Amniotic stem cell (primary cell): ENCODE data around the gene PRTG.
"Not testable (repeated sequence)": the region's sequence is repeated elsewhere in the genome, so short reads cannot be mapped to it uniquely, and the experiment has no call there.

Experiments used
- DNase-seq: peaks from one replicate; lab custom pipeline; 2025; lab: John Stamatoyannopoulos, UW

PRTG gene

DNA sequence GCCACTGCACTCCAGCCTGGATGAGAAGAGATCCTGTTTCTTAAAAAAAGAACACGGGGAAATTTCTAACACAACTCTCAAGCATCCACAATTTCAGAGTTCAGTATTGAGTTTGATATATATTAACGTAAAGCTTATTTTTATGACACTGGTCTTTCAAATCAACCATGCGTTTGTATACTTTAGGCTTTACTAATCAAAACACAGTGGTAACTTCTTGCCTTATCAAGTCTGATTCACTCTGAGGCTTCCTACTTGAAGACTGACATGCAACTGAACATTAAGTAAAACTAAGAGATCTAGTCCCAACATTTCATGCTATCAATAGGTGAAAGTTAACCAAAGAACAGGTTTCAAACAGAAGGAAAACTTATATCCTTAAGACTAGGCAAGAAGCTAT is 46.7 kb downstream of the PRTG start:
- no peak for DNase-seq

DNA sequence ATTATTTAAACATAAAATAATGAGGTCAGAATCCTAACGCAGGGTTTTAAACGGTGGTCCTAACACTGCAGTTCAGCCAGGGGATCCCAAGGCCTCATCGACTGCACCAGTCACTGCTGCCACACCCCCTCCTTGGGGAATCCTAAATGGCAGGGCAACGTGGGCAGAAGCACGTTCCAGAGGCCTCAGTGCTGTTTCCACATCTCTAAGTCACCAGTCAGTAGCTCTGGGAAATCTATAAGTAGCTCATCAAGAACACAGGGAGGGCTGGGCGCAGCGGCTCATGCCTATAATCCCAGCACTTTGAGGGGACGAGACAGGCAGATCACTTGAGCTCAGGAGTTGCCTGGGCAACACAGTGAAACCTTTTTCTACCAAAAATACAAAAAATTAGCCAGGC is 47.5 kb downstream of the PRTG start:
- DNase-seq: no peak

DNA sequence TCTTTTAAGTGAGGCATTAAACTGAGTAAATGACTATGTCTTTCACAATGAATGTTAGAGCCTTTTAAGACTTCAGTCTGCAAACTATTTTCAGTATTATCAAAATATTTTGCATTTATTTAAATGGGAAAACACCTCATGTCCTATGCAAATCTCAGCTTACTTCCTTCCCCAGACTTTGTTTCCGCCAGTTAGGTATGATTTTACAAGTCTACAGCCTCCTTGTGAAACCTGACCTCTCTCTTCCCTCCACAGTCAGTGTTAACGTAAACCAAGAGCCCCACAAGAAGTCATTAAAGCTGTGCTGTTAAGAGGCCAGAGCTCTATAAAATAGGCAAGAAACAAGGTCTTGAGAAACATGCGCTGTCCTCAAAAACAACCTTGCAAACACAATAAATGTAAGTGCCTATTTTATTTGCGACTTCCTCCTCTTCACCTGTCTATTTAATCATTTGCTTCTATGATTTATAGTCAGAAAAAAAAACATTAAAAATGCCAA is 48.3 kb downstream of the PRTG start:
- no peak for DNase-seq

DNA sequence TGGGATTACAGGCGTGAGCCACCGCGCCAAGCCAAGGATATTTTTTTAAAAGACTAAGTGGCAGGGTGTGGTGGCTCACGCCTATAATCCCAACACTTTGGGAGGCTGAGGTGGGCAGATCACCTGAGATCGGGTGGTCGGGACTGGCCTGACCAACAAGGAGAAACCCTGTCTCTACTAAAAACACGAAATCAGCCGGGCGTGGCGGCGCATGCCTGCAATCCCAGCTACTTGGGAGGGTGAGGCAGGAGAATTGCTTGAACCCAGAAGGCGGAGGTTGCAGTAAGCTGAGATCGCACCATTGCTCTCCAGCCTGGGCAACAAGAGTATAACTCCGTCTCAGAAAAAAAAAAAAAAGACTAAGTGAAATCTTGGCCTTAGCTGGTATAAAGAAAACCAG is 49.8 kb downstream of the PRTG start:
- DNase-seq: not testable (repeated sequence)

DNA sequence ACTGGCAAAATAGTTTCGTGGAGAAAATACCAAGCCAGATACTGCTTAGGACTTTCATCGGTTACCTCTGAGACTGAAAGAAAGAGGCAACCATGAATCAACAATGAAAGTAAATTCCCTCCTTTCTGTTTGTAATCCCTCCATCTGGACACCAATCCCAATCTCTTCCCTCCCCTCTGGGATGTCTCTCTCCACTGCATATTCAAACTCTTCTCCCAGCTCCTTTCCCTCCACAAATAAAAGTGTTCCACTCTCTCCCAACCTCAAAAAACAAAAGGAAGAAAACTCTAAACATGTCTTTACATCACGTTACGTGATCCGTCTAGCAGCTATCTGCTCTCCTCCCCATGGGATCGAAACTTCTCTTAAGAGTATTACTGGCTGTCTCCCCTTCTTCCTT is 55.2 kb downstream of the PRTG start:
- DNase-seq: no peak

DNA sequence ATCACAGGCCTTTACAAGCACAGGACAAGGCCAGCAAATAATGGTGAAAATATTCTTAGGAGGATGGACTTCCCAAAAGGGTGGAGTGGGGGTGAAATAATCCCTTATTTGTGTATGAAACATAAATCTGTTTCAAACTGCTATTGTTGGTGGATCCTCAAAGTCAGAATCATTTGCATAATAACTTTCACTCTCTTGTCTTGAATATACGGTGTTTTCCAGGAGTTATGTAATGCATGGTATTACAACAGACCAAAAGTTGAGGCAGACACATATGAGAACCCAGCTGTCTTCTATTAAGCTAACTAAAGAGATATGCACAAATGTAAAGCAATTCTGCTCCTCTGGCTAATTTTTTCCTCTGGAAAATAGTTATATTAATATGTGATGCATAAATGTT is 57.7 kb downstream of the PRTG start:
- DNase-seq: no peak

DNA sequence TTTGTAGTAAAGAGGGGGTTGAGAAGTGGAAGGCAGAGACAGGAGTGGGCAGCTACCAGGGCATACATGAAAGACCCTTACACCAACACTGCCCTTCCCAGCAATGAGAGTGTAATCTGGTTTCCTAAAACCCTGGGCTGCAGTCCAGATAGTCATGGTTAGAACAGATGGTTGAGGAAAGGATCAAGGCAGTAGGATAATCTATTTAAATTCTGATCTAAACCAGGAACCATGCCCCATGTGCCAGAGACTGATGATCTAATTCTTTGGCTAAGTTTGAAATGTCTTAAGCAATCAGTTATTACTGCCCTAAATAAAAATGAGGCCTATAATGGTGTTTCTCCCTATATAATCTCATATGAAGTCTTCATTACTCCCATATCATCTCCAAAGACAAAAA is 59.6 kb downstream of the PRTG start:
- no peak for DNase-seq

DNA sequence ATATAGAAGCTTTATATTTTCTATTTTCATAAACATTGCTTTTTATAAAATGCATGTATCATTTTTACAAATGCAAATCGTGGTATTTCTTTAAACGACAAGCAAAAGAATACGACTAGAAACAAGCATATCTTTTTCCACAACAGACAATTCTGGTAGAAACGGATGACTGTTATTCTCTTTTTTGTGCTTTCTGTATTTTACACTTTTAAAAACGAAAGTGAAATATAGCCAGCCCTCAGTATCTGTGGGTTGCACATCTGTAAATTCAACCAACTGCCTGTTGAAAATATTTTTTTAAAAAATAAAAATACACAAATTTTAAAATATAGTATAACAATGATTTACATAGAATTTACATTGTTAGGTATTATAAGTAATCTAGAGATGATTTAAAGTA is 61.3 kb downstream of the PRTG start:
- DNase-seq: no peak

DNA sequence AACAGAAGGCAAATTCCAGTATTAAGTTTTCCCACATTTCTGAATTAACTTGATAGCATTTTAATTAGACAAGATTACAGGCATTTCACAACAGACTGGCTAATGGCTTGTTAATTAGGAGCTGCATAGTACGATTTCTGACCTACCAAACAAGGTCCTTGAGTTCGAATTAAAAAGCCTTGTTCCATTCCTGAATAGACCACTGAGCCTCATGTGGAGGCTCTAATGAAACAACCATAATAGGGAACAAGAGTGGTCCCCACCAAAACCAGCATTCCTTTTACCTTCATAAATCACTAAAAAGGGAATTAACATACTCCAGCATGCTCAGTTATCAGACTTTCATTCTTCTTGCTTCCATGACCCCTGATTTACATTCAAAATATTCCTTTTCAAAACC is 66.4 kb downstream of the PRTG start:
- no peak for DNase-seq

DNA sequence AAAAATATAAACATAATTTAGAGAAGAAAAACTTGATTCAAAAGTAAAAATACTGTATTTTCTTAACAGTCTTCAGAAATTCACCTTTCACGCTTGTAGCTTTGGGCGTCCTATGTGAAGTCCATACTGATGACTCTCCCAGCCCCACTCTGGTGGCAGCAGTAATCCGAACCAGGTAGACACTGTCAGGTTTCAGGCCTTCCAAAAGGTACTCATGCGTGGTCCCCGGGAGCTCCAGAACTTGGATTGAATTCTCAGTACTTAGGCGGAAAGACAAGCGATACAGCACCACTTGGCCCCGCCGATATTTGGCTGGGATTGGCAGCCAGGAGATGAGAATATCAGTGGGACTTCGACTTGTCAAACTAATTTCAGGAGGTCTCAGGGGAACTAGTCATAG is 69.7 kb downstream of the PRTG start:
- no peak for DNase-seq

DNA sequence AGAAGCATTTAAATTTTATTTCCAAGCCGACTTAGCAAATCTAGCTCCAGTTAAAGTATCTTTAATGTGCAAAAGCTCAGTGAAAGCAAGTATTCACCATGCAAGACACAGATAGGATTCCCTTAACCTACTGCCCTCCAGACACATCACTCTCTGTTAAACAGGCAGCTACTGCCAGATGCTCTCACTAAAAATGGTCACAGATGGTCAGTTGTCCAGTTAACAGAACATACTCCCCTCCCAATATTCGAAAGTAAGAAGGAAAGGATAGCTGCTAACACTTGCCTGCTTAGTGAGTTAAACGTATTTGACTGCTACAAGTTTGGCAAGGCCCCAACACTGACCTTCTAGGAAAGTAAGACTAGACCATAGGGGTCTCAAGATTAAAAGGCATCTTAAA is 73.7 kb downstream of the PRTG start:
- no peak for DNase-seq

DNA sequence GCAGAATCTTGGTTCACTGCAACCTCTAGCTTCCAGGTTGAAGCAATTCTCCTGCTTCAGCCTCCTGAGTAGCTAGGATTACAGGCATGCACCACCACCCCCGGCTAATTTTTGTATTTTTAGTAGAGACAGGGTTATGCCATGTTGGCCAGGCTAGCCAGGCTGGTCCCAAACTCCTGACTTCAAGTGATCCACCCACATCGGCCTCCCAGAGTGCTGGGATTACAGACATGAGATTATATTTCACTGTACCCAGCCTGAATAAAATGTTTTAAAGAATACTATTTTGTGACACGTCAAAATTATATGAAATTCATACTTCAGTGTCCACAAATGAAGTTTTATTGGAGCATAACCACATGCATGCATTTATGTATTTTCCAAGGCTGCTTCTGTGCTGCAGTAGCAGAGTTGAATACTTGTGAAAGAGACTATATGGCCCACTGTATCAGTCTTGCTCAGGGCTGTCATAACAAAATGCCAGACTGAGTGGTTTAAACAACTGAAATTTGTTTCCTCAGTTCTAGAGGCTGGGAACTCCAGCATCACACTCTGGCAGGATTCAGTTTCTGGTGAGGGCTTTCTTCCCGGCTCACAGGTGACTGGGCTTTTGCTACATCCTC is 77.2 kb downstream of the PRTG start:
- DNase-seq: no peak

DNA sequence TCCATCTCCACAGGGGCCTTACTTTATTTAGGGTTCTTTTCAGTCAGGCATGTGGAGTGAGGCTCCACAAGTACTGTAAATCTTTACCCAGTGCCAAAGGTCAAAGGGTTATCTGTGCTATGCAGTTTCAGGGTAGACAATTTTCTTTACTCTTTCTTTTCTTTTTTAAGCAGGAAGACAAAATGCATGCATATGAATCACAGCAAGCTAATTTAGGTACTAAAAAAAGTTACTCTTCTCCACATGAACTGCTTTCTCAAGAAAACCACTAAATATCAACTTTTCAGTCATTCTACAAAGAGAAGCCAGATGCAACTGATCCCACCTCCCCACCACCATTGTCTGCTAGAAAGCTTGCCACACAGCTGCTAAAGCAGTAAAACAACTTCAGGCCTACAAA is 81.5 kb downstream of the PRTG start:
- no peak for DNase-seq

DNA sequence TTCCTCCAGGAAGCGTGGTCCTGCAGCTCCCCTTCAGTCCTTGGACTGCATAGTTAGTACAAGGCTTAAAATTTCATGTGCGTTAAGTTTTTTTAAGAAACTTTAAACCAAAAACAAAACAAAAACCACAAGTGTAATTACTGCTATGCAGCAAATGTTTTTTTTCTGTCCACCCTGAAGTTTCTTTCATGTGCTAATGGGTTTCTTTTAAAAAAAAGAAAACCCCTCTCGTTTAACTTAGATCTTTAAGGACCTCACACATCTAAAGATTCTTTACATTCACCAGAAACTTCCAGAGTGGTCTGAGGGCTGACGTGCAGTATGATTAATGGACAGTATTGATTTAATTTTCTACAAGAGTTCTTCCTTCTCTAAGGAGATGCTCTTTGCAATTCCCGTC is 82.8 kb downstream of the PRTG start:
- no peak for DNase-seq

DNA sequence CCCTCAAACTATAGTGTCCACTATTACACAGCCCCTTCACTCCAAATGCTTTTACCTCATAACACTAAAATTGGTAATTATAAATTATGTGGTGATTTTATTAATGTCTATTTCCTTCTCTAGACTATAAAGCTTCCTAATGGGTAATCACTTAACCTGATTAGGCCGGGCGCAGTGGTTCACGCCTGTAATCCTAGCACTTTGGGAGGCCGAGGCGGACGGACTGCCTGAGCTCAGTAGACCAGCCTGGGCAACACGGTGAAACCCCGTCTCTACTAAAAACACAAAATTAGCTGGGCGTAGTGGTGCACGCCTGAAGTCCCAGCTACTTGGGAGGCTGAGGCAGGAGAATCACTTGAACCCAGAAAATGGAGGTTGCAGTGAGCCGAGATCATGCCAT is 83.5 kb downstream of the PRTG start:
- no peak for DNase-seq

DNA sequence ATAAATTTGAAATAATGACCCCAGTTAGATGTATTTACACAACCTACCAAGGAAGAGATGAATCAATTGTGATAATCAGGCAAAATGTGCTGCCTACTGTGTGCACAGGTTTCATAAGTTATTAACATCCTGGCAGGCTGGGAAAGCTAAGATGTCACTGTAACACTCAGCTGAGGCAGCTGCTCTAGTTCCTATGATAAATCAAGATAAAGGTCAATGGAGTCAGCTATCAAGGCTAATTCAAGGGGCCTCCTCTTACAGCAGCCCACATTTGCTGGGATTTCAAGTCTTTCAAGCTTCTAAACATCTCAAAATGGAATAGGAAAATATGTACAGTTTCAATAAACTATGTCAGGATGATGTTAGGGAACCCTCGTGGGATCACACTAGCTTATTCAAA is 84.1 kb downstream of the PRTG start:
- no peak for DNase-seq

DNA sequence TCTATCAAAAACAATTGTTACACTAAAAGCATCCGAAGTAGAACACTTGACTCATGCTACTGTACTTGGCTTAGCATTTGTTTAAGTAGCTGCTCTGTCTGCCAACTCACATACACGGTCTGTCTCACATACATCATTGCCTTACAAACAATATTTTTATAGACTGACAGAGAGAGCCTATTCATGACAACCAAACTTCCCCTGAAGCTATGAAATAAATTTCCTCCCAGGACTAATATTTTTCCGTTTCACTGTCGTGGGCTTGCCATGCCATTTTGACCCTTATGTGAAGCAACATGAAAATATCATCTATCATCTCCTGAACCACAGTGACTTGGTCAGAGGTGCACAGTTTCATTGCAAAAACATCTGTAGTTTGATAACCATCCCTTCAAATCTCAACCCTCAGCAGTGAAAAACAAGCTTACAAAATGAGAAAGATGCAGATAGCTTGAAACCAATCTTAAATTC is 88.4 kb downstream of the PRTG start:
- DNase-seq: no peak

DNA sequence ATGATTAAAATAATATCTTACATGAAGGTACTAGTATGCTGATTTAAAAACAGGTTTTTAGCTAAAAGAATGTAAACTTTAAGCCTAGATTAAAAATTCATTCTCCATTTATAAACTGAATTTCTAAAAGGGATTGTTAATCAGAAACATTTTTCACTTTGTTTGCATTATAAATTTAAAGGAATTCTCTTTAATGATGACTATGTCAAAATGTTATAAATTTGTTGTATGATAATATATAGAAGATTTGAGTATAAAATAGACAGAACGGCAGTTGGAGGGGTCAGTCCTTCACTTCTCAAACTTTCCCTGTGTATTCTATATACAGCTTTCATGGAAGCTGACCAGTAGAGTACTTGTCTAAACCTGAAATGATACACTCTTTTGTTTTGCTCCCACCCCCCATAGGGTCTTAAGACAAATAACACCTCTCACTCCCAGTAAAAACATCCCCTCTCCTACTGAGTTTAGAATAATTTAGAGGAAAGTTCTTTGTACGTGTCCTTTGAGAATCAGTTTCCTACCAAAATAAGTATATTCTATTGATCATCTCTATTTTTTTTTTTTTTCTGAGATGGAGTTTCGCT is 90.0 kb downstream of the PRTG start:
- DNase-seq: no peak

DNA sequence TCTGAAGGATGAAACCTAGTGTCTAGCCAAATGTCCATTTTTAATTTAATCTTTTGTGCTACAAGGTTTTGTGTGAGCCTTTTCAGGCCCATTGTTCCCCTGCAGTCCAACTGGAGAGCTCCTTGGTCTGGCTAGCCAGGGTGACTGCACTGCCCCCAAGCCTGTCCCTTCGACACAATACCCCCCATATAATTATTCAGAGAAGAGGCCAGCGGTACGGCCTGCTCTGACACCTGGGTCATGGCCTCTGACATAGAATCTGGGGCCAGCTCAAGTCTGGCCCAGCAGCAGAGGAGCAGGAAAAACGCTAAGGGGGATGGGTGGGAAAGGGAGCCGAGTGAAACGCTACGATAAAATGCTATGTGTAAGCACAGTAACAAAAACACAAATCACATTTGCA is 90.6 kb downstream of the PRTG start:
- DNase-seq: no peak

DNA sequence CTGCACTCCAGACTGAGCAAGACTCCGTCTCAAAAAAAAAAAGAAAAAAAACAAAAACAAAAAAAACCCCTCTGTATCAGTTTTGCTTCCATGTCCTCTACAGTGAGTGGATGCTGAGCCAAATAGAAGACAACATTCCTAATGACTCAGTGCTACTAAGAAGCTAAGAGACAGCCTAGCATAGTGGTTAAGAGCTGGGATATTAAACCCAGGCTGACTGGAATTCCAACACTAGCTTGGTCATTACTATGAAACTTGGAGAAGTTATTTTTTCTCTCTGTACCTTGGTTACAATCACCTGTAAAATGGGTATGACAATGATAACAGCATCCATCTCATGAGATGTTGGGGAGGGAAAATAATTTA is 93.9 kb downstream of the PRTG start:
- peak; percentile 32 for DNase-seq

DNA sequence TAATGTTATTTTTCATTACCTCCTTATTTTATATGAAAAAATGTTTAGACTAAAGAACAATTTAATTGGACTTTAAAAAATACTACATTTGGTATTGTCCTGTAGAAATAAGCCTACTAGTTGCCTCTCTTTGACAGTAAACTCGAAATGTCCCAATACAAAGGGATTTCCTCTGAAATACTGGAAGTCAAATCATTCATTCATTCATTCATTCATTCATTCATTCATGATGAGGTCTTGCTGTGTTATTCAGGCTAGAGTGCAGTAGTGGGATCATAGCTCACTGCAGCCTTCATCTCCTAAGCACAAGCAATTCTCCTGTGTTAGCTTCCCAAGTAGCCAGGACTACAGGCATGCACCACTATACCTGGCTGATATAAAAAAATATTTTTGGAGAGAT is 104.2 kb downstream of the PRTG start:
- DNase-seq: no peak

DNA sequence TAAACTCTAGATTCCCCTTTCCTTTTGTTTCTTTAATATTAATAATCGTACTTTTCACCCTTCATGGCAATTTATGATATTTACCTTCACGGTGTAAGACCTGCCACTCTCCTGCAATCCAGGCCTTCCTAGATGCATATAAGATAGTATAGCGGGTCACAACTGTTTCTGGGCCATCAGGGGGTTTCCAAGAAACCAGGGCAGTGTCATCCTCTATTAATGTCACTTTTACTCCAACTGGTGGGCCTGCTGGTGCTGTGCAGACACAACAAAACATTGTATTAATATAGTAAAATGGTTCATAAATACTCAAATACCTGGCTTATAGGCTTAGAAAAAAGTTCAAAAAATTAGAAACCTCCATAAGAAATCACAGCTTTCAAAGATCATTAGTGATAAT is 105.9 kb downstream of the PRTG start:
- no peak for DNase-seq

DNA sequence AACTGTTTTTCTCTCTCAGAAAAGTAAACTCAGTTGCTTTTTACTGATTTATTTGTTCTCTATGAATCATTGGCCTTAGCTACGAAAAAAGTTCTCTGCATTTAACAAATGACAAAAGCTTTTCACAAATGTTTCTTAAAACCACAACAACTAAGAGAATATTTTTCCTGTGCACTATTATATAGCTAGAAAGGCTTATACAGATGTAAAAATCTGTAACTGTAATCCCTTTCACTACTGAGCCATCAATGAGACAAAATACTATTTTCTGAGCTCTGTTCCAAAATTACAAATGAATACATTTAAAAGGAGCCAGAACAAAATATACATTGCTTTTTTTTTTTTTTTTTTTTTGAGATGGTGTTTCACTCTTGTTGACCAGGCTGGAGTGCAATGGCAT is 109.2 kb downstream of the PRTG start:
- DNase-seq: no peak

DNA sequence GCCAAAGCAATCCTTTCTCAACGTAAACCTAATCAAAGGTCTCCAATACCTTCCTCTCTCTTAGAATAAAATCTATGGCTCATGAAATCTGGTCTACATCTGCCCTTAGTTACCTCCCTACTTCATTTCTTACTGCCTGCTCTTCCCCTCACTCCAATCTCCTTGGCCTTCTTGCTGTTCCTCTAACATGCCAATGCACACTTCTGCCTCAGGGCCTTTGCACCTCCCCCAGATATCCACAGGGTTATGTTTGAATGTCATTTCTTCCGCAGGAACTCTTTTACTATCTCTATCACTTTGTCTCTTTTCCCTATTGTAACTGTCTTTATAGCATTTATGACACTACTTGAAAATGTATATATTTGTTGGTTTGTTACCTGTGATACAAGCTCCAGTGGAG is 110.5 kb downstream of the PRTG start:
- DNase-seq: no peak
